VCaP (cell line): ENCODE data around the gene SMIM1.

Source experiments
- H3K27ac ChIP-seq: fragments of 450-650 bp; 2 replicates; pipeline ENCODE4 v1.5.1; 2017
- TF ChIP-seq, protein P1 (sequence below): fragments of 450-650 bp; conservative IDR thresholded peaks from 2 replicates; pipeline ENCODE4 v1.5.1; 2017; ENCODE audit warnings: mild to moderate bottlenecking, moderate library complexity

The SMIM1 gene

GRCh38 chr1:3776231-3776961, 3.8 kb downstream of the SMIM1 start:
- peak overlapping the region; percentile 44; the same call in 1 of the 2 replicates for H3K27ac ChIP-seq
- TF ChIP-seq, protein P1, sequence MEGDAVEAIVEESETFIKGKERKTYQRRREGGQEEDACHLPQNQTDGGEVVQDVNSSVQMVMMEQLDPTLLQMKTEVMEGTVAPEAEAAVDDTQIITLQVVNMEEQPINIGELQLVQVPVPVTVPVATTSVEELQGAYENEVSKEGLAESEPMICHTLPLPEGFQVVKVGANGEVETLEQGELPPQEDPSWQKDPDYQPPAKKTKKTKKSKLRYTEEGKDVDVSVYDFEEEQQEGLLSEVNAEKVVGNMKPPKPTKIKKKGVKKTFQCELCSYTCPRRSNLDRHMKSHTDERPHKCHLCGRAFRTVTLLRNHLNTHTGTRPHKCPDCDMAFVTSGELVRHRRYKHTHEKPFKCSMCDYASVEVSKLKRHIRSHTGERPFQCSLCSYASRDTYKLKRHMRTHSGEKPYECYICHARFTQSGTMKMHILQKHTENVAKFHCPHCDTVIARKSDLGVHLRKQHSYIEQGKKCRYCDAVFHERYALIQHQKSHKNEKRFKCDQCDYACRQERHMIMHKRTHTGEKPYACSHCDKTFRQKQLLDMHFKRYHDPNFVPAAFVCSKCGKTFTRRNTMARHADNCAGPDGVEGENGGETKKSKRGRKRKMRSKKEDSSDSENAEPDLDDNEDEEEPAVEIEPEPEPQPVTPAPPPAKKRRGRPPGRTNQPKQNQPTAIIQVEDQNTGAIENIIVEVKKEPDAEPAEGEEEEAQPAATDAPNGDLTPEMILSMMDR: peak; percentile 22

DNA sequence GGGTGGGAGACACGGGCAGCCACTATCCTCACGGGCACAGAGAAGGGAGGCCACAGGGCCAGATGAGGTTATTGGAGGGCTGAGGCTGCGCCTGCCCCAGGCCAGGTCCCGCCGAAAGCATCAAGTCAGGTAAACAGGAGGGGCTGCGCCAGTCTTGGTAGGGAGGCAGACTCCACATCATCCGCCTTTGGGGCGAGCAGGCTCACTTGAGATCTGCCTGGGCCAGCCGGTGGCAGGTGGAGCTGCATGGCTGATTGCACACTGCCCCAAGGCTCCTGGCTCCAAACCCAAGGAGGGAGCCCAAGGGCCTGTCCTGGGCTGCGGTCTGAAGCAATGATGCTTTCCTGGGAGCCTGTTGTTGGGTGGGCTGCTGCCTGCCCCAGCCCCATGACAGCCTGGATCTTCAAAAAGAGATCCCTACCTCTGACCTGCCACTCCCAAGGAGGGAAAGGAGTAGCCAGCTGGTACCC, 4.6 kb downstream of the SMIM1 start:
- TF ChIP-seq, protein P1: no peak
- H3K27ac ChIP-seq: peak overlapping the region; percentile 44; the same call in 1 of the 2 replicates

- H3K27ac ChIP-seq: peak overlapping the region; percentile 44
- TF ChIP-seq, protein P1: no peak
Observed at GRCh38 chr1:3777647-3778589, 5.4 kb downstream of the SMIM1 start.

- TF ChIP-seq, protein P1: no peak
- peak overlapping the region; percentile 44; the same call in 1 of the 2 replicates for H3K27ac ChIP-seq
Observed at GRCh38 chr1:3778590-3779264, 6.2 kb downstream of the SMIM1 start.

DNA sequence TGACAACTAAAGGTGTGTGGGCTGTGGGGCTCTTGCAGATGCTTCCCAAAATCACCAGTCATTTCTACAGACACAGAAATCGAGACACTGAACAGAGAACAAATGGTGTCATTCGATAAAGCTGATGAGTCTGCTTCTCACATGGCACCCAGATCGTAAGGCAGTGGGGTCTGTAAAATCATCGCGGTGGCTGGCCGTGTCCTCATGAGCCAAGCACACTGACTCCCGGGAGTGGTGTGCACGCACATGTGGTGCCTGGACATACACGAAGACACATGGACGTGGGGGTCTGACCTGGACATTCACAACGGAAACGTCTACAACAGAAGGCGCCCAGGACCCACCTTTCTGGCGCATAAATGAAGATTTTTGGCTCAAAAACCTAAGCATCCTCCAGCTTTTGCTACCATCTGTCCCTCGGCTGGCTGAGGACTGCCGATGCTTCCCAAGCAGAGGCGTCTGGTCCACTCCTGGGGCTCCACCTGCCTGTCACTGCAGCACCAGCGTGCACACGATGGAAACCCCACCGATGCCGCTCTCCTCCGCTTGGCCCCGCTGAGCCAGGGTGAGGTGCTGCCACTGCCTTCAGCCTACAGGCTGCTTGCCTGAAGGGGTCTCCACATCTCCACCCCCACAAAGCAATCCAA, 6.8 kb downstream of the SMIM1 start:
- H3K27ac ChIP-seq: peak overlapping the region; percentile 77; the same call in 1 of the 2 replicates
- TF ChIP-seq, protein P1: no peak

- H3K27ac ChIP-seq: peak overlapping the region; percentile 77
- TF ChIP-seq, protein P1: no peak
Observed at GRCh38 chr1:3779912-3780416, 7.4 kb downstream of the SMIM1 start.
